IMR-90 (cell line): ENCODE data around the gene SPINT2. TPM values are rescaled to one million over a fixed set of nuclear protein-coding genes. Genes with fewer than 3 reads are reported as not detected.

ENCODE experiments used
- ATAC-seq: fragments of 200-7000 bp; cut with Tn5 transposase; 2 replicates; pipeline ENCODE4 v1.9.1; 2020; ENCODE audit warnings: low read depth, mild to moderate bottlenecking, moderate library complexity
- BruUV-seq: library from RNA; stranded (reverse); fragments of 400-500 nt; replicated peaks from 2 replicates; lab custom pipeline; 2021; lab: Mats Ljungman, UMichigan
- CTCF ChIA-PET: fragments of 300-600 bp; formaldehyde crosslinking; extraction: SDS; loops from one replicate; lab custom pipeline; 2021; ENCODE audit warnings: antibody characterized with exemption; lab: Yijun Ruan, JAX
- POLR2A ChIA-PET: fragments of 300-600 bp; sonication (Branson Sonifier 250); formaldehyde crosslinking; loops from one replicate; lab custom pipeline; 2022; ENCODE audit warnings: antibody characterized with exemption; ENCODE audit not compliant: unreplicated experiment; lab: Charles Lee
- DNase-seq: peaks from one replicate; pipeline ENCODE4 v3.0.0; 2013
- H2AFZ ChIP-seq: replicated peaks from 2 replicates; pipeline ENCODE3; 2013; ENCODE audit warnings: low read length, mild to moderate bottlenecking; ENCODE audit not compliant: poor library complexity
- H2AK5ac ChIP-seq: 2 replicates; pipeline ENCODE4 v1.6.1; 2013; ENCODE audit warnings: low read depth, low read length, inconsistent platforms
- H2AK9ac ChIP-seq: replicated peaks from 2 replicates; pipeline ENCODE3; 2013; ENCODE audit warnings: mild to moderate bottlenecking, low read depth, low read length, moderate library complexity; ENCODE audit not compliant: poor library complexity
- H2BK120ac ChIP-seq: 2 replicates; pipeline ENCODE4 v1.6.1; 2013; ENCODE audit warnings: low read depth, low read length, inconsistent platforms
- H2BK15ac ChIP-seq: 3 replicates; pipeline ENCODE4 v1.6.1; 2013; ENCODE audit warnings: low read depth, low read length, inconsistent platforms
- H2BK20ac ChIP-seq: 2 replicates; pipeline ENCODE4 v1.6.1; 2013; ENCODE audit warnings: low read depth, mild to moderate bottlenecking, inconsistent platforms, low read length, moderate library complexity
- H2BK5ac ChIP-seq: 2 replicates; pipeline ENCODE4 v1.6.1; 2013; ENCODE audit warnings: mild to moderate bottlenecking, low read depth, low read length, inconsistent platforms; ENCODE audit not compliant: poor library complexity, severe bottlenecking
- H3K14ac ChIP-seq: replicated peaks from 2 replicates; pipeline ENCODE4 v1.6.1; 2013; ENCODE audit warnings: low read depth, low read length, inconsistent platforms
- H3K18ac ChIP-seq: 2 replicates; pipeline ENCODE4 v1.6.1; 2013; ENCODE audit warnings: low read depth, low read length, control low read depth
- H3K23ac ChIP-seq: 2 replicates; pipeline ENCODE4 v1.6.1; 2013; ENCODE audit warnings: low read depth, low read length, inconsistent platforms
- H3K27ac ChIP-seq: 2 replicates; pipeline ENCODE4 v1.5.1; 2013; ENCODE audit warnings: mild to moderate bottlenecking, control low read depth, low read length; ENCODE audit not compliant: insufficient read depth
- H3K27me3 ChIP-seq: 2 replicates; pipeline ENCODE4 v1.6.1; 2013; ENCODE audit warnings: low read length; ENCODE audit not compliant: control insufficient read depth, insufficient read depth
- H3K36me3 ChIP-seq: 2 replicates; pipeline ENCODE4 v1.6.1; 2013; ENCODE audit warnings: low read length, mixed read lengths; ENCODE audit not compliant: control insufficient read depth, insufficient read depth
- H3K4ac ChIP-seq: 2 replicates; pipeline ENCODE4 v1.6.1; 2013; ENCODE audit warnings: low read depth, low read length, inconsistent platforms
- H3K4me1 ChIP-seq: 2 replicates; pipeline ENCODE4 v1.6.1; 2013; ENCODE audit warnings: low read length, mixed read lengths; ENCODE audit not compliant: control insufficient read depth, insufficient read depth
- H3K4me2 ChIP-seq: 2 replicates; pipeline ENCODE4 v1.6.1; 2013; ENCODE audit warnings: low read depth, mild to moderate bottlenecking, control low read depth, low read length, moderate library complexity
- H3K4me3 ChIP-seq: 2 replicates; pipeline ENCODE4 v1.5.1; 2013; ENCODE audit warnings: low read depth, mild to moderate bottlenecking, control low read depth, low read length, moderate library complexity; ENCODE audit not compliant: insufficient read depth
- H3K56ac ChIP-seq: 2 replicates; pipeline ENCODE4 v1.6.1; 2013; ENCODE audit warnings: low read length, inconsistent platforms; ENCODE audit not compliant: insufficient read depth; ENCODE audit errors: extremely low read depth
- H3K79me1 ChIP-seq, 2 experiments: 2 replicates each; pipeline ENCODE4 v1.6.1; 2013; ENCODE audit warnings: low read length in 2 of 2, inconsistent platforms in 1 of 2, low read depth in 1 of 2
- H3K9ac ChIP-seq: 2 replicates; pipeline ENCODE4 v1.6.1; 2013; ENCODE audit warnings: low read depth, low read length, control low read depth
- H3K9me1 ChIP-seq: 2 replicates; pipeline ENCODE4 v1.6.1; 2013; ENCODE audit warnings: low read length, inconsistent platforms; ENCODE audit not compliant: insufficient read depth
- H3K9me3 ChIP-seq: 2 replicates; pipeline ENCODE4 v1.6.1; 2013; ENCODE audit warnings: low read length; ENCODE audit not compliant: control insufficient read depth, insufficient read depth
- H4K20me1 ChIP-seq: 2 replicates; pipeline ENCODE4 v1.6.1; 2013; ENCODE audit warnings: low read length, inconsistent platforms; ENCODE audit not compliant: insufficient read depth
- H4K5ac ChIP-seq: 2 replicates; pipeline ENCODE4 v1.6.1; 2013; ENCODE audit warnings: mild to moderate bottlenecking, low read depth, low read length, control low read depth
- H4K8ac ChIP-seq, 2 experiments: 2 replicates each; pipeline ENCODE4 v1.6.1; 2013; ENCODE audit warnings: low read depth in 2 of 2, low read length in 2 of 2, control low read depth in 1 of 2, inconsistent platforms in 1 of 2
- H4K91ac ChIP-seq: 2 replicates; pipeline ENCODE4 v1.6.1; 2013; ENCODE audit warnings: low read depth, low read length, inconsistent platforms; ENCODE audit not compliant: insufficient read depth
- CEBPB ChIP-seq: IDR thresholded peaks from 2 replicates; pipeline ENCODE4 v1.6.1; 2012; ENCODE audit warnings: low read depth, low read length, improper control_type of control experiment
- FOS ChIP-seq: fragments of 150-350 bp; IDR thresholded peaks from 2 replicates; pipeline ENCODE4 v1.6.1; 2016; ENCODE audit warnings: low read depth, low read length
- MAFK ChIP-seq: IDR thresholded peaks from 2 replicates; pipeline ENCODE4 v1.6.1; 2012; ENCODE audit warnings: low read depth, low read length, improper control_type of control experiment
- MAZ ChIP-seq: IDR thresholded peaks from 2 replicates; pipeline ENCODE4 v1.6.1; 2012; ENCODE audit warnings: low read depth, mild to moderate bottlenecking, low read length, improper control_type of control experiment, moderate library complexity, borderline replicate concordance
- MXI1 ChIP-seq: IDR thresholded peaks from 2 replicates; pipeline ENCODE4 v1.6.1; 2012; ENCODE audit warnings: low read depth, mild to moderate bottlenecking, low read length, moderate library complexity, borderline replicate concordance
- POLR2A ChIP-seq: IDR thresholded peaks from 2 replicates; pipeline ENCODE4 v1.6.1; 2012; ENCODE audit warnings: mild to moderate bottlenecking, low read depth, low read length
- RCOR1 ChIP-seq: IDR thresholded peaks from 2 replicates; pipeline ENCODE4 v1.6.1; 2012; ENCODE audit warnings: mild to moderate bottlenecking, low read length, improper control_type of control experiment; ENCODE audit not compliant: insufficient replicate concordance
- RFX5 ChIP-seq: IDR thresholded peaks from 2 replicates; pipeline ENCODE4 v1.8.0; 2012; ENCODE audit warnings: low read depth, mild to moderate bottlenecking, low read length, moderate library complexity
- SMC3 ChIP-seq: fragments of 150-350 bp; IDR thresholded peaks from 2 replicates; pipeline ENCODE4 v1.6.1; 2016; ENCODE audit warnings: low read depth, mild to moderate bottlenecking, antibody characterized with exemption, low read length, moderate library complexity
- WGBS, 2 experiments: methylation state at CpG; one replicate each; pipeline versions ENCODE4 v1.1.5 to v1.1.7; 2013; ENCODE audit warnings: missing lambda C conversion rate in 2 of 2; ENCODE audit not compliant: insufficient read length in 1 of 2; ENCODE audit errors: extremely low coverage in 2 of 2; 5-methylcytosine and 5-hydroxymethylcytosine counted together
- dilution Hi-C: fragments of 300-500 bp; cut with HindIII; formaldehyde crosslinking; loops from one replicate; pipeline ENCODE4 v1.14.3; 2018; ENCODE audit warnings: low sequenced_read_pairs; ENCODE audit not compliant: unreplicated experiment
- in situ Hi-C: fragments of 300-500 bp; cut with MboI; formaldehyde crosslinking; loops from 3 replicates; pipeline ENCODE4 v1.14.3; 2019; ENCODE audit warnings: low sequenced_read_pairs, inconsistent platforms, mixed read lengths
- intact Hi-C: fragments of 100-400 bp; cut with micrococcal nuclease; formaldehyde crosslinking; loops from 2 replicates; pipeline ENCODE4 v1.10.0; 2022
- polyA plus RNA-seq, 3 experiments: library from polyadenylated mRNA; depleted of rRNA; stranded (reverse); fragments of >200 nt; gene quantifications; 2 replicates each; pipeline ENCODE4 v1.2.3, GENCODE V29; 2012; ENCODE audit warnings: low replicate concordance in 1 of 3
- total RNA-seq: library from RNA; depleted of rRNA; stranded (reverse); fragments of >200 nt; gene quantifications from 2 replicates; pipeline ENCODE4 v1.2.3, GENCODE V29; 2012
- TF ChIP-seq, protein P1 (sequence below): fragments of 150-350 bp; IDR thresholded peaks from 2 replicates; pipeline ENCODE4 v1.6.1; 2016; ENCODE audit warnings: low read depth, mild to moderate bottlenecking, low read length, moderate library complexity, borderline replicate concordance

Gene SPINT2
- total and polyA plus RNA-seq, 2 of the 4 experiments (the other 2 are of a cell fraction), result 0.54 to 1.2 TPM

DNA sequence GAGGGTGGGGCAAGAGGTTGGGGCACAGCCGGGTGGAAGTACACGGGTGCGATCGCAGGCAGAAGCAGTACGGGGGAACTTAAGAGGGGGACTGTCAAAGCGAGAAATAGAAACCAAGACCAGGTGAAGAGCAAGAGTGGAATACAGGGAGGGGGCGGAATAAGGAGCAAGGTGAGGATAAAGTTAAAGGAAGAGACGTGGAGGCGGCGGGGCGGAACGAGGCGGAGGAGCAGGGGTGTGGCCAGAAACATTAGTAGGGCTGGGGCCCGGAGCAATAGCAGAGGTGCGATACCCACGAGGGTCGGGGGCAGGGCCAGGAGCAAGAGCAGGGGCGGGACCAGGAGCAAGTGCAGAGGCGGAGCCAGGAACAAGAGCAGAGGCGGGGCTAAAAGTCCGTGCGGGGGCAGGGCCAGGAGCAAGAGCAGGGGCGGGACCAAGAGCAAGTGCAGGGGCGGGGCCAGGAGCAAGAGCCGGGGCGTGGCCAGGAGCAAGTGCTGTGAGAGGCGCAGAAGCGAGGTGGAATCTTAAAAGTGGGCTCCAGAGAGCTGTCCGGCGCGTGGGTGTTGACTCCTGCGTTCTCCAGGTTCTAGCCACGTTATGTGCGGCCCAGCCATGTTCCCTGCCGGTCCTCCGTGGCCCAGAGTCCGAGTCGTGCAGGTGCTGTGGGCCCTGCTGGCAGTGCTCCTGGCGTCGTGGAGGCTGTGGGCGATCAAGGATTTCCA, 72.4 kb downstream of the SPINT2 start:
- dilution Hi-C loops, result no loop called here
- peak overlapping the region; percentile 13; the same call in 1 of the 2 replicates for H3K27ac ChIP-seq
- POLR2A ChIA-PET, result no interaction called here

More for the DNA sequence above, 72.4 kb downstream of the SPINT2 start:
- CTCF ChIA-PET, result interaction anchor here (0.9 kb wide), 1 partner anchor 93 kb away, joined by 11 read pairs; no protein-coding TSS in a partner anchor
- Histone ChIP-seq H3K36me3 (no peaks in the 10 kb centered on the region), H3K4me2 (peak overlapping the region; percentile 80), H2BK5ac (no peak overlapping the region), H3K9me1 (peaks cover 5% of the 10 kb centered on the region; the same call in 1 of the 2 replicates), H3K23ac (no peak overlapping the region), H2AK5ac (0 out of 2 replicates have a peak overlapping the region, but pooled peaks have one; percentile 58), H4K20me1 (no peaks in the 10 kb centered on the region), H3K18ac (no peak overlapping the region), H3K4me3 (peak overlapping the region; percentile 77), H4K91ac (no peak overlapping the region), H2AFZ (peak overlapping the region; percentile 100), H3K4me1 (no peaks in the 10 kb centered on the region), H4K8ac (peak overlapping the region; percentile 27 to 40; a peak in 1 of 4 replicates), H3K9ac (peak overlapping the region; percentile 10; the same call in 1 of the 2 replicates), H2AK9ac (peak overlapping the region; percentile 90), H3K4ac (0 out of 2 replicates have a peak overlapping the region, but pooled peaks have one; percentile 3), H3K14ac (no peak overlapping the region; the same call in 1 of the 2 replicates), H2BK20ac (no peak overlapping the region), H4K5ac (no peak overlapping the region), H3K27me3 (no peaks in the 10 kb centered on the region), H3K56ac (no peak overlapping the region), H2BK120ac (no peak overlapping the region), H3K9me3 (no peaks in the 10 kb centered on the region), H3K79me1 (no peaks in the 10 kb centered on the region; a peak in 1 of 4 replicates), H2BK15ac (no peak overlapping the region)
- intact Hi-C loops (loop anchor here (2.0 kb wide), 2 partner anchors 38 to 434 kb away; partner anchors contain the start of gene PSMD8), in situ Hi-C loops (loop anchor here (10.0 kb wide), 1 partner anchor 442 kb away; no protein-coding TSS in a partner anchor)
- 1% methylated on average over 25 of the region's 41 CpGs; no CpG with 5 or more reads in 1 of the 2 experiments for WGBS, 2 experiments
- BruUV-seq, result no TSS peak
- ATAC-seq (peak; percentile 71), DNase-seq (peak; percentile 86)
- TF ChIP-seq SMC3 (no peak), POLR2A (no peak), RCOR1 (no peak), MAZ (peak; percentile 14; the same call in 1 of the 2 replicates), MAFK (no peak), CEBPB (no peak), FOS (no peak), MXI1 (0 out of 2 replicates have a peak, but pooled peaks have one; percentile 29), RFX5 (no peak)
- TF ChIP-seq, protein P1, sequence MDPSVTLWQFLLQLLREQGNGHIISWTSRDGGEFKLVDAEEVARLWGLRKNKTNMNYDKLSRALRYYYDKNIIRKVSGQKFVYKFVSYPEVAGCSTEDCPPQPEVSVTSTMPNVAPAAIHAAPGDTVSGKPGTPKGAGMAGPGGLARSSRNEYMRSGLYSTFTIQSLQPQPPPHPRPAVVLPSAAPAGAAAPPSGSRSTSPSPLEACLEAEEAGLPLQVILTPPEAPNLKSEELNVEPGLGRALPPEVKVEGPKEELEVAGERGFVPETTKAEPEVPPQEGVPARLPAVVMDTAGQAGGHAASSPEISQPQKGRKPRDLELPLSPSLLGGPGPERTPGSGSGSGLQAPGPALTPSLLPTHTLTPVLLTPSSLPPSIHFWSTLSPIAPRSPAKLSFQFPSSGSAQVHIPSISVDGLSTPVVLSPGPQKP, result no peak
